K562 (cell line): ENCODE results near the gene WDR76. TPM values are rescaled to one million over a fixed set of nuclear protein-coding genes. Genes with fewer than 3 reads are reported as not detected.

ENCODE experiments used
- ATAC-seq: fragments of 200-7000 bp; cut with Tn5 transposase; 3 replicates; pipeline ENCODE4 v1.9.1; 2020; ENCODE audit warnings: moderate library complexity
- BruUV-seq: library from RNA; stranded (reverse); fragments of 400-500 nt; replicated peaks from 2 replicates; lab custom pipeline; 2021; lab: Mats Ljungman, UMichigan
- CTCF ChIA-PET: fragments of 300-600 bp; formaldehyde crosslinking; extraction: SDS; loops from one replicate; lab custom pipeline; 2021; ENCODE audit warnings: low intra/inter-chr PET ratio; lab: Yijun Ruan, JAX
- POLR2A ChIA-PET: fragments of 300-600, 350-650 bp; sonication (Branson Sonifier 250); formaldehyde crosslinking; extraction: SDS; loops from one replicate; lab custom pipeline; 2021; ENCODE audit warnings: antibody characterized with exemption, inconsistent platforms; lab: Yijun Ruan, JAX
- DNase-seq, 4 experiments: peaks; one replicate each; pipeline versions ENCODE4 v3.0.0 to v3.0.0-alpha.2; 2011 to 2018; ENCODE audit warnings: low spot score in 3 of 4, mixed read lengths in 3 of 4; ENCODE audit errors: extremely low read depth in 1 of 4
- FAIRE-seq: peaks from 2 replicates; lab custom pipeline; 2011; peaks lifted over from hg19 to GRCh38; lab: Jason Lieb, UNC
- H2AFZ ChIP-seq: 2 replicates; pipeline ENCODE4 v1.6.0; 2011; ENCODE audit warnings: low read depth, low read length, control low read depth, inconsistent platforms
- H3K27ac ChIP-seq: fragments of 200-600 bp; 3 replicates; pipeline ENCODE4 v1.8.0; 2011; ENCODE audit warnings: low read depth, mild to moderate bottlenecking, control low read depth, inconsistent platforms, low read length, moderate library complexity, mixed read lengths; ENCODE audit errors: extremely low read depth
- H3K27me3 ChIP-seq, 2 experiments: fragments of 300-600 bp in 1 of 2; 2 replicates in 1 of 2; 3 replicates in 1 of 2; pipeline versions ENCODE4 v1.6.0 to v1.8.0; 2011; ENCODE audit warnings: inconsistent platforms in 2 of 2, low read length in 2 of 2, mild to moderate bottlenecking in 1 of 2, mixed read lengths in 1 of 2, moderate library complexity in 1 of 2; ENCODE audit not compliant: control insufficient read depth in 2 of 2, insufficient read depth in 2 of 2
- H3K36me3 ChIP-seq: fragments of 300-600 bp; 3 replicates; pipeline ENCODE4 v1.8.0; 2011; ENCODE audit warnings: mild to moderate bottlenecking, low read length, inconsistent platforms; ENCODE audit not compliant: control insufficient read depth, insufficient read depth
- H3K4me1 ChIP-seq, 2 experiments: fragments of 200-600 bp in 1 of 2; replicated peaks in 1 of 2; 2 replicates in 1 of 2; 3 replicates in 1 of 2; pipeline versions ENCODE4 v1.5.1 to v1.8.0; 2011; ENCODE audit warnings: inconsistent platforms in 2 of 2, low read length in 2 of 2, mild to moderate bottlenecking in 1 of 2, mixed read lengths in 1 of 2, moderate library complexity in 1 of 2; ENCODE audit not compliant: control insufficient read depth in 2 of 2, insufficient read depth in 2 of 2
- H3K4me2 ChIP-seq: 2 replicates; pipeline ENCODE4 v1.6.1; 2011; ENCODE audit warnings: low read length, control low read depth, inconsistent platforms, mixed read lengths; ENCODE audit not compliant: insufficient read depth
- H3K4me3 ChIP-seq: fragments of 200-600 bp; sonication (generic), shearing (Covaris generic); 2 replicates; pipeline ENCODE4 v1.5.1; 2016; ENCODE audit warnings: control low read depth, inconsistent platforms
- H3K79me2 ChIP-seq: fragments of 200-600 bp; 3 replicates; pipeline ENCODE4 v1.8.0; 2011; ENCODE audit warnings: low read length, inconsistent platforms; ENCODE audit not compliant: control insufficient read depth, insufficient read depth
- H3K9ac ChIP-seq, 2 experiments: 2 replicates each; pipeline versions ENCODE4 v1.6.0 to v1.6.1; 2011; ENCODE audit warnings: low read depth in 2 of 2, low read length in 2 of 2, control low read depth in 1 of 2, inconsistent platforms in 1 of 2, mild to moderate bottlenecking in 1 of 2, mixed read lengths in 1 of 2; ENCODE audit not compliant: insufficient read depth in 1 of 2
- H3K9me1 ChIP-seq: one replicate; pipeline ENCODE4 v1.6.0; 2011; ENCODE audit warnings: inconsistent platforms, mild to moderate bottlenecking, low read length, moderate library complexity; ENCODE audit not compliant: control insufficient read depth, insufficient read depth
- H3K9me3 ChIP-seq: replicated peaks from 2 replicates; pipeline ENCODE4 v1.5.1; 2011; ENCODE audit warnings: low read depth, low read length, inconsistent platforms; ENCODE audit not compliant: control insufficient read depth, insufficient read depth
- H4K20me1 ChIP-seq: replicated peaks from 2 replicates; pipeline ENCODE4 v1.6.1; 2011; ENCODE audit warnings: low read length, inconsistent platforms, mixed read lengths; ENCODE audit not compliant: control insufficient read depth, insufficient read depth
- ELF2 ChIP-seq: fragments of 250-450 bp; sonication (Bioruptor Pico); IDR thresholded peaks from 2 replicates; pipeline ENCODE4 v1.5.0; 2021; ENCODE audit warnings: mild to moderate bottlenecking
- KDM5B ChIP-seq: fragments of 200-600 bp; sonication (generic); IDR thresholded peaks from 2 replicates; pipeline ENCODE4 v1.6.1; 2012; ENCODE audit warnings: low read depth, mild to moderate bottlenecking, moderate library complexity, low read length, control low read depth, inconsistent platforms; ENCODE audit not compliant: insufficient replicate concordance
- PHB2 ChIP-seq: fragments of 450-650 bp; IDR thresholded peaks from 2 replicates; pipeline ENCODE4 v1.6.1; 2017; ENCODE audit warnings: low read depth
- ZFP1 ChIP-seq: fragments of 450-650 bp; formaldehyde crosslinking; IDR thresholded peaks from 2 replicates; pipeline ENCODE4 v1.4.0; 2020; ENCODE audit warnings: mild to moderate bottlenecking, mixed read lengths
- ZNF431 ChIP-seq: sonication (generic); formaldehyde crosslinking; IDR thresholded peaks from 2 replicates; pipeline ENCODE4 v1.8.0; 2022; ENCODE audit warnings: mild to moderate bottlenecking, missing genetic modification reagents
- WGBS: fragments of 100-300 bp; shearing (Covaris generic); methylation state at CpG from one replicate; pipeline ENCODE4 v1.1.6; 2016; ENCODE audit warnings: low coverage, mixed read lengths; ENCODE audit not compliant: insufficient coverage; ENCODE audit errors: missing lambda C conversion rate; 5-methylcytosine and 5-hydroxymethylcytosine counted together
- in situ Hi-C: fragments of 300-500 bp; cut with MboI; formaldehyde crosslinking; loops from 4 replicates; pipeline ENCODE4 v1.15.0; 2018; ENCODE audit warnings: inconsistent platforms, mixed read lengths
- intact Hi-C: fragments of 100-400 bp; cut with micrococcal nuclease; formaldehyde crosslinking; loops from 2 replicates; pipeline ENCODE4 v1.14.2; 2022
- polyA plus RNA-seq, 8 experiments: library from polyadenylated mRNA; depleted of rRNA in 4 of 8; stranded (reverse) in 5 of 8; unstranded in 3 of 8; fragments of >200 nt; fragmentation: Nextera tagmentation in 2 of 8; fragmentation: Illumina TruSeq in 1 of 8; extraction: Ambion mirVana in 2 of 8; extraction: Trizol in 1 of 8; gene quantifications; 2 replicates each; pipeline versions ENCODE4 v1.2.1 to v1.2.3, GENCODE V29; 2011 to 2014; ENCODE audit warnings: inconsistent platforms in 1 of 8, missing spikeins in 1 of 8
- total RNA-seq, 7 experiments: library from RNA; depleted of rRNA in 6 of 7; stranded (reverse); fragments of >200 nt in 6 of 7; fragmentation: Illumina TruSeq in 2 of 7; extraction: Trizol in 2 of 7; gene quantifications; 2 replicates each; pipeline versions ENCODE4 v1.2.1 to v1.2.3, GENCODE V29; 2011 to 2021; ENCODE audit warnings: low replicate concordance in 1 of 7
- TF ChIP-seq, protein P1 (sequence below), 2 experiments: fragments of 200-800 bp in 1 of 2; sonication (Bioruptor generic) in 1 of 2; sonication (generic) in 1 of 2; formaldehyde crosslinking in 1 of 2; IDR thresholded peaks in 1 of 2; conservative IDR thresholded peaks in 1 of 2; 2 replicates each; pipeline versions ENCODE4 v1.5.0 to v1.6.1; 2016 to 2020; ENCODE audit warnings: missing compliant biosample characterization in 1 of 2, missing genetic modification characterization in 1 of 2, missing genetic modification reagents in 1 of 2

Gene WDR76
- total and polyA plus RNA-seq, 9 of the 15 experiments (the other 6 are each of a cell fraction or from before 2014, with no cell fraction given), result 9.8 to 69.5 (median 44.4) TPM

- FAIRE-seq, result no peak
- peaks cover 48% of the 10 kb centered on the region for H3K36me3 ChIP-seq
- ATAC-seq, result no peak
- no peak for DNase-seq
- H3K27ac ChIP-seq, result peak overlapping the region; percentile 99; the same call in 2 of the 3 replicates
- H3K79me2 ChIP-seq, result peaks cover 36% of the 10 kb centered on the region
- H3K9ac ChIP-seq, result peak overlapping the region; percentile 100
- peaks cover 17% of the 10 kb centered on the region for H3K9me1 ChIP-seq
- peak overlapping the region; percentile 95 for H3K4me3 ChIP-seq
- intact Hi-C loops, result no loop called here
- BruUV-seq, result no TSS peak
- ChIA-PET CTCF (no interaction called here), POLR2A (interaction anchor here (0.6 to 6.1 kb wide), 6 partner anchors 8 to 382 kb away, joined by 3 to 29 read pairs (median 10); partner anchors contain the start of genes ELL3, HYPK, MFAP1 and SERINC4)
- H3K4me2 ChIP-seq, result peak overlapping the region; percentile 96
- peaks cover 17% of the 10 kb centered on the region; the same call in 1 of the 2 replicates for H4K20me1 ChIP-seq
- peaks cover 26 to 37% of the 10 kb centered on the region in 2 experiments for H3K4me1 ChIP-seq
- no peak overlapping the region for H2AFZ ChIP-seq
- H3K9me3 ChIP-seq, result no peaks in the 10 kb centered on the region
- no peak for TF ChIP-seq ELF2 (CRISPR knock-in tag)
- 90% methylated on average over 7 of the region's 10 CpGs for WGBS
- in situ Hi-C loops, result no loop called here
- H3K27me3 ChIP-seq, result no peaks in the 10 kb centered on the region
Observed at GRCh38 chr15:43793647-43794046, 33.2 kb upstream of the WDR76 start.

GRCh38 chr15:43794269-43795037, 32.3 kb upstream of the WDR76 start:
- WGBS, result 83% methylated on average over 9 of the region's 9 CpGs
- peak overlapping the region; percentile 7; the same call in 1 of the 2 replicates for H3K4me2 ChIP-seq
- H3K4me3 ChIP-seq, result no peak overlapping the region
- DNase-seq (no peak), ATAC-seq (no peak), FAIRE-seq (no peak)
- H3K9me1 ChIP-seq, result peaks cover 17% of the 10 kb centered on the region
- ChIA-PET POLR2A (interaction anchor here (0.5 to 4.5 kb wide), 8 partner anchors 8 to 1521 kb away, joined by 3 to 26 read pairs (median 4); partner anchors contain the start of genes GANC, MFAP1 and TMEM87A), CTCF (no interaction called here)
- peak overlapping the region; percentile 33 to 72; a peak in 3 of 4 replicates for H3K9ac ChIP-seq
- no peaks in the 10 kb centered on the region for H3K9me3 ChIP-seq
- no peaks in the 10 kb centered on the region for H3K27me3 ChIP-seq
- no peak overlapping the region for H2AFZ ChIP-seq
- H3K27ac ChIP-seq, result peak overlapping the region; percentile 99; the same call in 1 of the 3 replicates
- in situ Hi-C loops (no loop called here), intact Hi-C loops (no loop called here)
- peaks cover 17% of the 10 kb centered on the region; the same call in 1 of the 2 replicates for H4K20me1 ChIP-seq
- peaks cover 55% of the 10 kb centered on the region for H3K36me3 ChIP-seq
- H3K79me2 ChIP-seq, result peaks cover 36% of the 10 kb centered on the region
- peaks cover 34 to 40% of the 10 kb centered on the region in 2 experiments for H3K4me1 ChIP-seq
- no TSS peak for BruUV-seq
- TF ChIP-seq ZFP1 (CRISPR knock-in tag) (no peak), KDM5B (peak; percentile 19), ZNF431 (no peak), PHB2 (no peak)
- TF ChIP-seq, protein P1, sequence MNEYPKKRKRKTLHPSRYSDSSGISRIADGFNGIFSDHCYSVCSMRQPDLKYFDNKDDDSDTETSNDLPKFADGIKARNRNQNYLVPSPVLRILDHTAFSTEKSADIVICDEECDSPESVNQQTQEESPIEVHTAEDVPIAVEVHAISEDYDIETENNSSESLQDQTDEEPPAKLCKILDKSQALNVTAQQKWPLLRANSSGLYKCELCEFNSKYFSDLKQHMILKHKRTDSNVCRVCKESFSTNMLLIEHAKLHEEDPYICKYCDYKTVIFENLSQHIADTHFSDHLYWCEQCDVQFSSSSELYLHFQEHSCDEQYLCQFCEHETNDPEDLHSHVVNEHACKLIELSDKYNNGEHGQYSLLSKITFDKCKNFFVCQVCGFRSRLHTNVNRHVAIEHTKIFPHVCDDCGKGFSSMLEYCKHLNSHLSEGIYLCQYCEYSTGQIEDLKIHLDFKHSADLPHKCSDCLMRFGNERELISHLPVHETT (CRISPR knock-in tag; conservative IDR thresholded peaks at IDR 0.05 in 1 of 2, IDR thresholded peaks at IDR 0.05 in 1 of 2), result peak in 1 of 2 experiments; percentile 46; a peak in 1 of 4 replicates
